Effector memory CD8-positive, alpha-beta T cell (primary cell): ENCODE measurements around the gene CST3.

Experiments used
- ATAC-seq: fragments of 150-1000 bp; cut with Tn5 transposase; replicated peaks from 2 replicates; pipeline ENCODE4 v1.10.0; 2021; ENCODE audit warnings: mild to moderate bottlenecking, moderate library complexity
- DNase-seq, 3 experiments: peaks; one replicate each; pipeline ENCODE4 v3.0.0; 2021
- H3K27ac Mint-ChIP-seq, 2 donors: one replicate each; pipeline ENCODE4 v1.8.0; 2022; ENCODE audit warnings: mild to moderate bottlenecking in 2 of 2, mixed read lengths in 2 of 2, moderate library complexity in 2 of 2
- H3K27me3 Mint-ChIP-seq, 2 donors: one replicate each; pipeline ENCODE4 v1.8.0; 2022; ENCODE audit warnings: mixed read lengths in 2 of 2
- H3K36me3 Mint-ChIP-seq: one replicate; pipeline ENCODE4 v1.8.0; 2022; ENCODE audit warnings: mild to moderate bottlenecking, moderate library complexity, mixed read lengths; ENCODE audit not compliant: insufficient read depth
- H3K4me1 Mint-ChIP-seq, 2 donors: one replicate each; pipeline ENCODE4 v1.8.0; 2022; ENCODE audit warnings: low read depth in 2 of 2, mixed read lengths in 2 of 2
- H3K4me3 Mint-ChIP-seq, 2 donors: one replicate each; pipeline ENCODE4 v1.8.0; 2022; ENCODE audit warnings: mild to moderate bottlenecking in 2 of 2, mixed read lengths in 2 of 2, moderate library complexity in 2 of 2
- H3K9me3 Mint-ChIP-seq, 2 donors: one replicate each; pipeline ENCODE4 v1.8.0; 2022; ENCODE audit warnings: mixed read lengths in 2 of 2

The CST3 gene

DNA sequence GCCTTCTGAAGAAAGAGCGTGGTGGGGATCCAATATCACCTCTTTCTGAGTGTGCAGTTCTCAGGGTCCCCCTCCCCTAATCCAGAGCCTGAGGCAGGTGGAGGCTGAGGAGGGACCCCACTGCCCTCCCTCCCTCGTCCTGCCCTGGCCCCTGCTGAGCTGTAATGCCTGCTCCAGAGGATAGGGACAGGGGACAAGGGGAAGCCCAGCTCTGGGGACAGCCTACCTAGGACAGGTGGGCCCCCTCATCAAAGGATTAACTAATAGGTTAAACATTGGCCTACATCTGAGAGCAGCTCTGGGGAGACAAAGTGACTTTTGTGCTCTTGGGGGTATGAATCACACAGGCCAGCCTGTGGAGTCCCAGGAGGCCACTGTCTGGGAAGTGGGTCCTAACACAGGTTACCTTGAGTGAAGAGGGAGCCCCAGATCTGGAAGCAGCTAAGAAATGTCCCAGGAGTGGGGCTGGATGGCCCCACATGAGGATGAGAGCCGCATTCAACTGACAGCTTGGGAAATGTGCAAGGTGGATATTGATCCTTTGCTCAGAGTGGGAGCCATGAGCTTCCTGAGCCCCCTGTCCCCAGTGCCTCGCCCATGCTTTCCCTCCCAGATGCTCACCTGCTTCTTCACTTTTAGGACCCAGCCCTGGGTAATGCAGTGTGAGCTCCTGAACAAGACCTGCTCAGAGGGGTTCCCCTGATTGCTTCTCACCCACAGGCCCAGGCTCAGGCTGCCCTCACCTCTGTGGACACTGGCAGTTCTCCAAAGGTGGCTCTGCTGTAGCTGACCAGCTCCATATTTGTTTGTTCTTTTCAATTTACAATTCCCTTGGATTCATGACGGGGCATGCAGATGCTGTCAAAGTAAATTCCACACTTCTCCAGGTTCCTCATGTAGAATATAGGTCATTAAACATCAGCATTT is 51.7 kb downstream of the CST3 start:
- Mint-ChIP-seq H3K4me3 (no peak overlapping the region), H3K27me3 (peaks cover 46 to 57% of the 10 kb centered on the region in 2 donors), H3K36me3 (no peaks in the 10 kb centered on the region), H3K4me1 (peaks cover 7 to 8% of the 10 kb centered on the region in 2 donors), H3K9me3 (no peaks in the 10 kb centered on the region), H3K27ac (no peak overlapping the region)
- no peak for ATAC-seq
- no peak for DNase-seq

DNA sequence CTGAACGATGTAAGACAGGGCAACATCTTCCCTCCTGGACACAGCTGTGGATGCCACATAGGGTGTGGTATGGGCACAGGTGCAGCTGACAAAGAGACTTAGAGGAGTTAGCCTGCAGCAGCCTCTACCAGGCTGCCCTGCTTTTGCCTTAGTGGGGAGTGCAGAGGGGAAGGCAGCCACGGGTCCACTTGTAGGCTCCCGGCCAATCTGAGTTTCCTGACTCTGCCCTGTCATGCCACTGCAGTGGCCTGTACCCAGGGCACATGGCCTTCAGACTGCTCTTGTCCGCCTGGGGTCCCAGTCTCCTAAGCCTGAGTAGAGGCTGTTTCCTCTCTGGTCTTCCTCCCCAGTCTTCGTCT is 52.3 kb downstream of the CST3 start:
- peaks cover 53 to 63% of the 10 kb centered on the region in 2 donors for H3K27me3 Mint-ChIP-seq
- no peak overlapping the region for H3K27ac Mint-ChIP-seq
- DNase-seq (no peak), ATAC-seq (no peak)
- no peaks in the 10 kb centered on the region for H3K9me3 Mint-ChIP-seq
- H3K4me1 Mint-ChIP-seq: peaks cover 7 to 8% of the 10 kb centered on the region in 2 donors
- no peaks in the 10 kb centered on the region for H3K36me3 Mint-ChIP-seq
- no peak overlapping the region for H3K4me3 Mint-ChIP-seq

DNA sequence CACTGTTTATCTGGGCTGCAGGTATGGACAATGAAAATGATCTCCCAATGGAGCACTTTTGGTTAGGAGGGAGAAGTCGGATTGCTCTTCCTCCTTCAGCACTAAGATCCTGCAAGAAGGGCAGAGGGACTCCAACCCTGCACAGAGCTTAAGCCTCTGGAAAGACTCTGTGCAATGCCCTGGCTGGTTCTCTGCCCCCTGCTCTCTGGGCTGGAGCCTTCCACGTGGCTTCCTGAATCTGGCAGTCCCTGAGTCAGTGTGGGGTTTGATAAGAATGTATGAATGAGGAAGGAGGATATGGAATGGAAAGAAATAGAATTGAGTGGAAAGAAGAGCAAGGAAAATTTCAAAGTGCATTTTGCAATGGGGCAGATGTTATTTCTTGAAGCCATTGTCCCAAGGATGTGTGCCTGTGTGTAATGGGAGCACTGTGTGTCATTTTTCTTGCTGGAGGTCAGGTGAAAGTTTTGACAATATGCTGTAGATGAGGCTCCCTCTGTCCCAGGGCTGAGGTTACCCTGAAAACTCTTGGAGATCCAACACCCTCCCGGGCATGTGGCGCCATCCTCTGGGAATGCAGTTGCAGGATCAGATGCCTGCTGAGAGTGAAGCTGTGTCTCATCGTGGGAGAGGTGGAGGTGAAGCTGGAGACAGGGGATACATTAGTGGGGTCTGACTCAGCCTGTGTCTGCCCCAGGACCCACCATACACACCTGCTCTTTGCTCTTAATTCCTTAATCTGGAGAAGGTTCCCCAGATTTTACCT is 53.1 kb downstream of the CST3 start:
- Mint-ChIP-seq H3K9me3 (no peaks in the 10 kb centered on the region), H3K4me3 (no peak overlapping the region), H3K36me3 (no peaks in the 10 kb centered on the region), H3K27ac (no peak overlapping the region), H3K4me1 (peaks cover 7 to 8% of the 10 kb centered on the region in 2 donors), H3K27me3 (peaks cover 56 to 68% of the 10 kb centered on the region in 2 donors)
- DNase-seq: no peak
- ATAC-seq: no peak
